HG03039 (cell line): Measurements from ENCODE around the gene DNASE2B.

Experiments
- ATAC-seq: cut with Tn5 transposase; IDR thresholded peaks from one replicate; pipeline ENCODE4 v1.9.1; 2021; ENCODE audit warnings: mild to moderate bottlenecking, moderate library complexity; ENCODE audit not compliant: unreplicated experiment

Gene DNASE2B

DNA sequence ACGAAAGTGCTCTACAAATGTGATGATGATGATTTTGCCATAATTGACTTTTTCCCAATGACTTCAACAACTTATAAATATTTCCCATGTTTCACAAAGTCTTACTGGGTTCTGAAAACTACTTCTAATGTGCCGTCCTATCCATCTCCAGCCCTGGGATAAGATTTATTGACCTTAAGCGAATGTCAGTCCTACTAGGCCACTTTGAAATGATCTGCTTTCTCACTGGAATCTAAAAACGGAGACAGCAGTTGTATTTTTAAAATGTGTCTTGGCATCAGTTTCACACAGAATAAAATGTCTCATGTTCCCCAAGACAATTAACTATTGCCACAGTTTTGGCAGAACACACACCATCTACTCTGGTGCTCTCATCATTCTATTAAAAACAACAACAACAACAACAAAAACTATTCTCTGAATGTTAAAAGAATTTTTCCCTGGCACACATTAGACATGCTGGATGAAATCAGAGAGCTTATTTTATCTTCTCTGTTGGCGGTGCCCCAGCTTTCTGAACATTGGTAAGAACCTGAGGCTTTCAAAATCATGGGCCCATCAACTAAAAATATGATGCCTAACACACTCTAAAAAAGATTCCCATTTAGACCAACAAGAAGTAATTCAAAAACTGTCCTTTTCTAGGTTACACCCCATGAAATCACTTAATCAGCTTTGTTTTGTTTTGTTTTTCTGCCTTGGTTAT, 23.1 kb upstream of the DNASE2B start:
- ATAC-seq = no peak

DNA sequence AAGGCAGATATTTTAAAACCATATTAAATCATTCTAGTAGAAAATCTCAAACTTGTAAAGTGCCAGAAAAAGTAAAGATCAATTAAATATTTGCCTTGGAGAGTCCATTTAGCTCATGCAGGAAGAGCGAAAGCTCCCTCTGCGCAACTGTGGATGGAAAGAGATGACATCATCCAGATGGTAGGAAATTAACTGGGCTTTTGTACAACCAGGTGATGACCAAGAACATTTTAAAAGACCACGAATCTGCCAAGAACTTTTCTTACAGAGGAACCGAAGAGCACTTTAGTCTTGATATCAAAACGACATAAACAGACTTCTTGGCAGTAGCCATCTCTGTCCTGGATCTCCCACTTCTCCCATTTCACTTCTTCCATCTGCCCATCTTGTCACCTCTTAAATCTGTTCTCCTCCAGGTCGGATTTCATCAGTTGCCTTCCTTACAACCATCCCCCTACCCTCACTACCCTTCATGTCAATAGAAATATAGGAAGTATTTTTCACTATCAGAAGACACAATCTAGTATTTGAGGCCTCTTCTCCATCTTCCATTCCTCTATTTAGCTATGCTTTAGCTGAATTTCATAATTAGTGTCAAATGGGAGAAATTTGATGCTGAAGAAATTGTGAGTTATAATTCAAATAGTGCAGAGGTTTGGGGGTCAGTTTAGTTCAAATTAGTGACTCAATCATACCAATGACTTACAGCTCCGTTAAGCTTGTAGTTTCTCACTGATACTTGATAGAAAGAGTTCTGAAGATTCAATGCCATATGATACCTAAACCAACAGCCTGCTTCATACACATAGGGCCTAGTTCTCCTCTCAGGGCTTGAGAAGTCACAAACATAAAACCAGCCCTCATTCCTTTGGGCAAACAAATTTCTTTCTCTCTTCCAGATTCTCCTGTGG, 22.0 kb upstream of the DNASE2B start:
- ATAC-seq = no peak

DNA sequence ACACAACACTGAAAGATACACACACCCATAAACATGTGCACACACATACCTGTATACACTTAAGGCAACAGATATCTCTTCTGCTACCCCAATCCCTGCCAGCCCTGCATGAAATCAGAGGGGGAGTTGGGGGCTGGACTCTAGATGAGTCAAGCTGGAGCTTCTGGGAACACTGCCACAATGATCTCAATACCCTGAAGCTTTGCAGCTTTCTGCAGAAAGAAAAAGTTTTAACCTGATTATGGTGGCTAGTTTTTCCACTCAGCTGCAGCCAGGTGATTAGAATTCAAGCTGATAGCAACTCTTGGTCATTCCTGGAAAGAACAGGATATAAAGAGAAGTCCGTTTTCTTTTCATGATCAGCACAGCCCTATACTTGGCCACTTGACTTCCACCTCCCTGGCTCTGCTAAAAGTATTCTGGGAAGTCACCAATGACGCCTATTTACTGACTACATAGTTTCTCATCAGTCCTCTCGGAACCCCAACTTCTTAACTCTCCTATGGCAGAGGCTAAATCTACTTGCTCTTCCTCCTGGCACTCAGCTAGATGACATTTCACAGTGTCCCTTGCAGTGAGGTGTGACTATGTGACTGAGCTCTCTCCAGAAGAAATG, 20.7 kb upstream of the DNASE2B start:
- ATAC-seq = no peak

DNA sequence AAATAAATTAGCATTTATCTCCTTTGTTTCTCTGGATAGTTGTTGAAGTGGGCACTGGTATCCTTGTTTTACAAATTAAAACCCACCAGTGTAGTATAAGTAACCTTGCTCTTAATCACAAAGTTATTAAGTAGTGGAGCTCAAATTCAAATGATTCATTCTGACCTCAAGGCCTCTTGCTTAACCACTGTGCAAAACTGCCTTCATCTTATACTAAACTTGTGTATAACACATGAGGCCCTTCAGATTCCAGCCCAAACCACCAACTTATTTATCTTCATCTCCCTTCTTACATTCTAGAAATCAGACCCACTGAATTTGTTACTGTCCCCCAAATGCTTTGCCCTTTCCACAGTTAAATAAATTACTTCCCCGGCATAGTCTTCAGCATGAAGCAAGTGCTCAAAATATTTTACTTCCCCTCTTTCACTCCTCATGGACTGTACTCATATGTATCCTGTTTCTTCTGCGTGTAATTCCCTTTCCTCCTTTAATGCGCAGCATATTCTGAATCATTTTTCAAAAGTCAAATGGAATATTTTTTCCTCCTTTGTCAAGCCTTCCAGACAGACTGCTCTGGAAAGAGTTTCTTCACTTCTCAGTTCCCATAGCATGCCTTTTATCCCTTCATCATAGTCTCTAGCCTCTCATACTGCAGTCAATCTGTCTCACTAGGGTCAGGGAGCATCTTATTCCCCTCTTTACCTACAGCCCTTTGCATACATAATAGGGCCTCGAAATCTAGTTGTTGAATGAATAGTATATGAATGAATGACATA, 19.0 kb upstream of the DNASE2B start:
- ATAC-seq = no peak

DNA sequence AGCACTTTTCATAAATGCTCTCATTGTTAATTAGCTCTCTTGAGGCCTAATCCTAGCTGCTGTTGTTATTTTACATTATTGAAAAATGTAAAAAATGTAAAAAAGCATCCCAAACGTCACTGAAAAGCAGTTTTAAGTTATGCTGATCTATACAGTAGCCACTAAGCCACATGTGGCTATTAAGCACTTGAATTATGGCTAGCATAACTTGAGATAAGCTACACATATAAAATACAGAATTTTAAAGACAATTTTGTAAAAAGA, 18.4 kb upstream of the DNASE2B start:
- no peak for ATAC-seq

DNA sequence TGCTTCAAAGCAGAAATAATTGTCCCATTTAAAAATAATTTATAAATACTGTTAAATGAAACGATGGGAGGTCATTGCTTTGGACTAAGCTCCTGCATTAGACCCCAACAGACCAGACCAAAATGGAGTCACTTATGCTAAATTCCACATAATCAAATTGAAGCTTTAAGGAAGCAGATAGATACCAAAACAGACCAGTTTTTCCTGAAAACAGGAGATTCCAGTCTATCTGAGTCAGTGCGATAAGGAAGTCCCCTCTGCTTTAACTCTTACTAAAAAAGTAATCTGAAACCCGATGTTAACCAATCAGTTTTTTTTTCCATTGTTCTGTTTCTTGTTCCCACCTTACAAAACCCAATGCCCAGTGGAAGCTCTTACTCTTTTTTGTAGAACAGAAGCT, 16.2 kb upstream of the DNASE2B start:
- ATAC-seq = no peak

DNA sequence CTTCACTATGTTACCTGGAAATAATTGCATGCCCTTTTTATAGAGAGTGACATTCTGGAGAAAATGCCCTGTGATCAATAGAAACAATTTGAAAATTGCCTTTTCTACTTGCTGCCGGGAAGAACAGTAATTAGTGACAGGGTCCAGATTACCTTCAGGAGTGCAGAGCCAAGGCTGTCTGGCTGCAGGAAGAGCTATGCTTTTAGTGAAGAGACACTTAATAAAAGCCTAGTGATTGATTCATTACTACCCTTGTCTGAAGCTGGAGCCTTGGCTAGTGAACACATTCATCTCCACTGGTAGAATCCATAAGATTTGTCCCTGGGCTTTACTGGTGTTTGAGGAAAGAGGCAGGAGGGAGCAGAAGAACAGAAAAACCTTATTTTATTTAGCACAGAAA, 12.9 kb upstream of the DNASE2B start:
- ATAC-seq = no peak

DNA sequence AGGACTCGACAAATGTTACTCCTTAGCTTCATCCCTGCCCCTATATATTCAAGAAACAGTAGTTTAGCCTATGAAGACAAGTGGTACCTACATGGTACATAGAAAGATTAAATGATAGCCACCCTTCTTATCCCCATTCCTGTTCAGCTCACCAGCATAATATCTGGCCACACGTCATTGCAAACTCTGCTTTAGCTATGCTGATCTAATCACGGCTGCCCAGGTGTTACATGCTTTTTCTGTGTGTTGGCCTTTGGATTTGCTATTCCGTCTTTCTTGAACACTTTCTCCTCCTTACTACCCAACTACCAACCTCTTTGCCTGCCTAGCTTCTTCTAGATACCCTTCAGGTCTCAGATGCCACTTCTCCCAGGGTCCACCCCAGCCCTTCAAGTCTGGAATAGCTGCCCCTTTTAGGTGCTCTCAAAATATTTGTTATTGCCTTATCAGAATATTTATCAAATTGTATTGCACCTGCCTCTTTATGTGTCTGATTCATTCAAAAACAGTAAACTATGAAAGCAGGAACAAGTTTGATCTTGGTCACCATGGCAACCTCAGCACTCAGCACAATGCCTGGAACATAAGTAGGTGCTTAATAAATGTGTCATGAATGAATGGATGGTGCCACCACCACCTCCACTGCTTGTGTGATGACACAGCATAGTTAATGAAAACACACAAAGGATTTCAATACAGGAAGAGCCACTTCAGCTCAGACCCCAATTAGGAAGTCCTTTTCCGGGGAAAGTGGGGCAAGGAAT, 11.4 kb upstream of the DNASE2B start:
- ATAC-seq = no peak

DNA sequence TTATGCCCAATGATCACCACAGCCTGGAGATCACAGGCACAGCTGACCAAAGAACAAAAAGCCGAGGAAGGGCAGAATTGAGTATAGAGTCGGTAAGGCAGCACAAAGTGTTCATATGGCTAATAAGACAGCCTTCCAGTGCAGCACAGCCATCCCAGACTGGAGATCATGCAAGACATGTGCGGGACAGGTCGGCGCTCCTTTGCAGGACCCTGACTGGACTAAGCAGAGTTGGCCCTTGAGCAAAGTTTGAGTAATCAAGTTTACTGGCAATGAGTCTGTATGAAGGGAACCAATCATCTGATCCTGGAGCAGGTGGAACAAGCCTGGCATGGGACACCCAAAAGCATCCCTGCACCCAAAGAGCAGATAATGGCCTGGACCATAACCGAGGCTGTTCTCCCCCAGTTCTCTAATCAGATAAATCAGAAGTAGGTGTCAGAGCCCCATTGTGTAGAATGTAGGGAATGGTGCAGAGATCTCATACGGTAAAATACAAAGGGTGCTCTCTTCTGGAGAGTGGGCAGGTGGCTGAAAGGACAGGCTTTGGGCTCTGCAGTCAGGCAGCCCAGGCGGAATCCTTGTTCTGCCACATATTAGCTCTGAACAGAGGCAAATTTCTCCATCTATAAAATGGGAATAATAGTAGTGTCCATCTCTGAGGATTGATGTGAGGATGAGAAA, 10.7 kb upstream of the DNASE2B start:
- ATAC-seq = no peak

DNA sequence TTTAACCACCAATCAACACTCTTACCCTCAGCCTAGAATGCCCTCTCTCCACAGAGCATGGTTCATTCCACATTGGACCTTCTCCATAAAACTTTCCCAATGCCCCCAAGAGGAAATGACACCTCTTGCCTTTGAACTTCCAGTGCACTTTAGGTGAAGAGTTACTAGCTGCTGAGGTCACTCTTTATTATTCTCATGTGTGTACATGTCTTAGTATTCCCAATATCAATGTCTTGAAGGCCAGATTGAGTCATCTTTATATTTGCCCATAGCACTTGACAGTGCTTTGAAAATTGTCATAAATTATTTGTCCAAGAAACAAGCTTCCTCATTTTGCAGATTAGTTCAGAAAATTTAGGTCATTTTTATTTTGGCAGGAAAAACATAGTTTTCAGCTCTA, 8.1 kb upstream of the DNASE2B start:
- ATAC-seq = no peak

DNA sequence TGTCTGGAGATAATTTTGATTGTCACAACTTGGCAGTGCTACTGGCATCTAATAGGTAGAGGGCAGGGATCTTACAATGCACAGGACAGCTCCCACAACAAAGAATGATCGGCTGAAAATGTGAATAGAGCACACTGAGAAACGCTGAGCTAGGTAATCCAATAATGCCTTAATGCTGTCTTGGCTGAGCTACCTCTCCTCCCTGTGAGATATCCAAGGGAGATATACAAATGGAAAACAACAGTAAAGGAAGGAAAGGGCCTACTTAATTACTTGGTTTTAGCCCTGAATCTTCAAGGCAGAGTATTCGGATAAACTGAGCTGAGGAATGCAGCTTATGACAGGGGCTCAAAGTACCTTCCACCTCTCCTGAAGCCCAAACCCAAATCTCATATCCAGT, 2.9 kb downstream of the DNASE2B start:
- no peak for ATAC-seq

DNA sequence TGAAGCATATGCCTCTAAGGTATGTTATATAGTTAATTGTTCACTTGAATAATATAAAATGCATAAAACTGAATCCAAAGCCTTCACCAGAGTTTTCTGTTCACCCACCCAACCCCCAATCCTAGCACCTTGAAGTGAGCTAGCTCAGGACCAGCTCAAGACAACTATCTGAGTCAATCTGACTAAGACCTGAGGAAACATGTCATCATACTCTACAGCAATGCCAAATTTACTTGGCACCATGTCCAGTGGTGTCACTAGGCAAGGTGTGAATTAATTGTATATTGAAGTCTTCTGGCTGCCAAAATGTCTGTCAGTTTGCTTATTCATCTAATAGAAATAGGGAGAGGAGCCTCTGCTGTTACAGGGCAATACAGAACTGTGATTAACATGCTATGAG, 3.8 kb downstream of the DNASE2B start:
- no peak for ATAC-seq

DNA sequence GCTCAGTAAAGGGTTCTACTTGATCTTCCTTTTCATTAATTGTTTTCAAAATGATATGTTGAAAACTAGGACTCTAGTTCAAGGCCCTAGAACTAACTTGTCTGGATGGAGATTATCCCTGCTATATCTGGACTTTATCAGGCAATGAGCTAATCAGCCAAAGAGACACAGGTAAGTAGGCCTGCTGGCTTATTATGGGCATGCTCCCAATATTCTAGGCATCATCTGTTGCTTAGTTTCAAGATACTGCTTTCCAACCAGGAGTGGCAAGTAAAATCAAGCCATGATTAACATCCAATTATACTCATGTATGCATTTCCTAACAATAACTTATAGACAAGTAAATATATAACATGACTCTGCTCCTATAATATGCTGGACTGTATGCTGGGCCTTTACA, 4.2 kb downstream of the DNASE2B start:
- no peak for ATAC-seq

DNA sequence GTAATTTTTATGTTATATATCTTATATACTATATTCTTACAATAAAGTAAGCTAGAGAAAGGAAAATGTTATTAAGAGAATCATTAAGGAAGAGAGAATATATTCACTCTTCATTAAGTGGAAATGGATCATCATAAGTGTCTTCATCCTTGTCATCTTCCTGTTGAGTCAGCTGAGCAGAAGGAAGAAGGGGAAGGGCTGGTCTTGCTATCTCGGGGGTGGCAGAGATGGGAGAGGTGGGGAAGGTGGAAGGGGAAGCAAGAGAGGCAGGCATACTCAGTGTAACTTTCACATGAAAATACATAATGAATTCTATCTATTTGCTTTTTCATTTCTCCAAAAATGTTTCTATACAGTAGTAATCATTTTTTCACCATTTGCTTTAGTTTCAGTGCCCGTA, 5.1 kb downstream of the DNASE2B start:
- ATAC-seq = no peak

DNA sequence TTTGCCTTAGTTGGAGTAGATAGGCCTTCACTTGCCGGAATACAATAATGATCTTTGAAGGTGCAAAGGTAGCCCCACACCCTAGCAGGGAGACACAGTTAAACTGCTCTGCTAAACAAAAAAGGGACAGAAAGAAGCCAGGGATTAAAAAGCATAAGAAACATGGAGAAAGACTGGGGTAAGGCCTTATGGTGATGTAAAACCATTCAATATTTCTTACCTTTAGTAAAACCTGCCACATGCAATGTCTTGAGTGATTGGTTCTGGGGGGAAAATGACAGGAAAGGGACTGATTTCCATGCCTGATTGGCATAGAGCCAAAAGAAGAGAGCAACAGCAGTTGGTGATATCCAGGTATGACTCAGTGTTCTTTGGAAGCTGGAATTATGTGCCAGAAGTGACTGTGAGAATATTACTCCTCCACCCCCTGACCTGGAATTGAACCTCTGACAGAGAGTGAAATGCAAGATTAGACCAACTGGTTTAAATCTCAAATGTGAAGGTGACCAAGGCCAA, 8.1 kb downstream of the DNASE2B start:
- ATAC-seq = no peak

DNA sequence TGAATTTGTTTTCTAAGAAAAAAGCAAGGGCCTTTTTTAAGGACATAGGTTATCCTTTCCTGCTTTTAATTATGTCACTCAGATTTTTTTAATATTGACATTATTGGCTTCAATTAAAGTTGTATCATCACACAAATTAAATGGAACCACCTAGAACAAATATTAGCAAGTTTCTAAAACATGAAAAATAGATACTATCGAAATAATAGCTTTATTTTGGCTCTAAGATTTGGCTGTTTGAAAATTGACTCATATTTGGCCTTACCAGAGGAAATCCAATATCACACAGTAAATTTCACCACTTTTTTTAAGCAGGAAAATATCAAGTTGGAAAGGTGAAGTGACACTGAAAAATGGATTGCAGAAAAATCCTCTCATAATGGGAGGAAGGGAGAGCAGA, 9.2 kb downstream of the DNASE2B start:
- no peak for ATAC-seq

DNA sequence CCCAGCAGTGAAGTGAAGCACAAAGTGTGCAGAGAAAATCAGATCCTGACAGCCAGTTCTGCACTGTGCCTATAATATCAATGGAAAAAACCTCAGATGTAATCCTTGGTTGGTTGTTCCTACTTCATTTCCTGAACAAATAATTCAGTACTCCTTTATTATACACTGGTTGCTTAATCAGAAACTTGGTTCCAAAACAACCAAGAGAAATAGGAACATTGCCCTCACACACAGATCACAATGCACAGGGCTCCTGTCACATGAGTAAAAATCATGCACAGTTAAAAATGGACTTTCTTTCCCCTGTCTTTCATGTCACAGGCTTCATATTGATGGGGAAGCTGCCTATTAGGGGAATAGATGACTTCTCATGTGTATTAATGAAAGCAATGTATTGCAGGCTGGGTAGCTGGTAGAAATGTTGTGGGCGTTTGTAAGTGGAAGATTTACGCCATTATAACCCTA, 9.7 kb downstream of the DNASE2B start:
- ATAC-seq = no peak

DNA sequence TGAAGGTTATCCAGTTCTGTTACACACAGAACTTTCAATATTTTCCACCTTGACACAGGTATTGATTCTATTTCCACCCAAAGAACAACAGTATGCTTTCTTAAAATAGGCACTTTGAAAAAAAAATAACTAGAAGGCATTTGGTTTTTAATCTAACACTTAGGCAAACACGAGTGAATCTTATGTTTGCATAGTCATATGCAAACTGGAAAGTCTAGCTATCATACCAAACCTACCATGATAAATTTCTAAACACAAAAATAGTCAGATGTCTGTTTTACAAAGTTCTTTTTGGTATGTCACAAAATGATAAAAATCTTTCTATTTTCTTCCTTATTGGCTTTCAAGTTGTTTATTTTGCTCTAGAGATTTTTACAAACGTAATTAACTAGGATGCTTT, 11.6 kb downstream of the DNASE2B start:
- ATAC-seq = no peak

DNA sequence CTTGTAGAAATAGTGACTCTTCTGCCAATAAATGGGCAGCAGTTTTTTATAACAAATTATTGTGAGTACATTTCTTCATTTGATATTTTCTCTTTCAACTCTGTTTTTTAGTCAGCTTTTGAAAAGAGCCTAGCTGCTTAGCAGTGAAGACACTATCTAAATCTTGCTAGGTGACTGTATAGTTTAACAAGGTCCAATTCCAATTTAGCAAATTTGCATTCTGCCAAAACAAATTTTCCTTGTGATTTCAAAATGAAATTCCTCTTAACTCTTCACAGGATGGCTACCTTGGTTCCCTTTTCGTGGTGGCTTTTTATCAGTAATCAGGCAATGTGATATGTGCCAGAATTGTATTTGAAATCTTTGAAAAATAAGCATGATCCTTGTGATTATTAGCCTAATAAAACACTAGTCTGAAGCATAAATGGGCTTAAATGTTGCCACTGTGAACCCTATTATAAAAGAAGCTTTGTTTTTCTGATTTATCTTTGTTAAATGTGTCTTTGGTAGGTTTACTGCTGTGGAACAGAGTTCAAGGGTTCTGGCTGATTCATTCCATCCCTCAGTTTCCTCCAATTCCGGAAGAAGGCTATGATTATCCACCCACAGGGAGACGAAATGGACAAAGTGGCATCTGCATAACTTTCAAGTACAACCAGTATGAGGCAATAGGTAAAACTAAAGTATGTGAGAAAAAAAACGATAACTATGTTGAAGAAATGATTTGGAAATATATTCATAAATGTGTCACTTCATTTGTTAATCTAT, 12.2 kb downstream of the DNASE2B start:
- ATAC-seq = no peak
